ENCODE data around the gene FAM210B. TPM values are rescaled to one million over a fixed set of nuclear protein-coding genes. Genes with fewer than 3 reads are reported as not detected.
"Not testable (repeated sequence)": the region's sequence is repeated elsewhere in the genome, so short reads cannot be mapped to it uniquely, and the experiment has no call there.

FAM210B gene
- polyA plus RNA-seq, 4 donors: 18.1 to 44.6 (median 21.7) TPM

DNA sequence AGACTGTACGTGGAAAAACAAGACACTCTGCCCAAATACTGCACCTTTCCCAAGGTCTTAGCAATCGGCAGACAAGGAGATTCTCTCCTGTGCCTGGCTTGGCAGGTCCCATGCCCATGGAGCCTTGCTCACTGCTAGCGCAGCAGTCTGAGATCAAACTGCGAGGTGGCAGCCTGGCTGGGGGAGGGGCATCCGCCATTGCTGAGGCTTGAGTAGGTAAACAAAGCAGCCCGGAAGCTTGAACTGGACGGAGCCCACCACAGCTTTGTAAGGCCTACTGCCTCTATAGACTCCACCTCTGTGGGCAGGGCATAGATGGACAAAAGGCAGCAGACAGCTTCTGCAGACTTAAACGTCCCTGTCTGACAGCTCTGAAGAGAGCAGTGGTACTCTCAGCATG is 22.1 kb upstream of the FAM210B start:
- not testable (repeated sequence) for DNase-seq; H3K36me3 ChIP-seq (ENCODE audit: control insufficient read depth in 3 of 3, insufficient read depth in 2 of 3, low read depth in 1 of 3, low read length in 3 of 3); H3K9me3 ChIP-seq (ENCODE audit: control insufficient read depth in 2 of 2, insufficient read depth in 1 of 2, low read depth in 1 of 2, low read length in 1 of 2); FAIRE-seq; H3K4me3 ChIP-seq (ENCODE audit: low read depth in 1 of 3, low read length in 3 of 3); H3K4me1 ChIP-seq (ENCODE audit: control insufficient read depth in 3 of 3, insufficient read depth in 2 of 3, low read depth in 1 of 3, low read length in 2 of 3); H3K27me3 ChIP-seq (ENCODE audit: control insufficient read depth in 3 of 3, insufficient read depth in 3 of 3, low read length in 3 of 3); H3K27ac ChIP-seq (ENCODE audit: low read depth in 1 of 3, low read length in 2 of 3)
- WGBS, 3 donors: 69 to 74% (median 70%) methylated on average over 8 of the region's 8 CpGs

DNA sequence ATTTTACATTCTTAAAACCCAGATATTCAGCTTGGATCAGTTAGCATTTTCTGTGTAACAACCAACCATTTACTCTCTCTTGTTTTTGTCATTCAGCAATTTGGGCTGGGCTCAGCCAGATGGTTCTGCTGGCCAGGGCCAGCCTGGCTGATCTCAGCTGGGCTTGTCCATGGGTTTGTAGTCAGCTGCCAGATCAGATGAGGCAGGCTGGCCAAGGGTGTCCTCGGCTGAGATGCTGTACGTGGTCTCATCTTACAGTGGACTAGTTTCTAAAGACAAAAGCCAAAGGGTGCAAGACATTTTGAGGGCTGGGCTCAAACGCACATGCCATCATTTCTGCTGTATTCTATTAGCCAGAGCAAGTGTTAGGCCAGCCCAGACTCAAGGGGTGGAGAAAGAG is 16.0 kb upstream of the FAM210B start:
- Histone ChIP-seq H3K9me3 (ENCODE audit: control insufficient read depth in 2 of 2, insufficient read depth in 1 of 2, low read depth in 1 of 2, low read length in 1 of 2) (no peaks in the 10 kb centered on the region), H3K27me3 (ENCODE audit: control insufficient read depth in 3 of 3, insufficient read depth in 3 of 3, low read length in 3 of 3) (peaks cover 0 to 19% (median 17%) of the 10 kb centered on the region in 3 donors), H3K4me1 (ENCODE audit: control insufficient read depth in 3 of 3, insufficient read depth in 2 of 3, low read depth in 1 of 3, low read length in 2 of 3) (no peaks in the 10 kb centered on the region), H3K36me3 (ENCODE audit: control insufficient read depth in 3 of 3, insufficient read depth in 2 of 3, low read depth in 1 of 3, low read length in 3 of 3) (no peaks in the 10 kb centered on the region), H3K4me3 (ENCODE audit: low read depth in 1 of 3, low read length in 3 of 3) (no peak overlapping the region), H3K27ac (ENCODE audit: low read depth in 1 of 3, low read length in 2 of 3) (no peak overlapping the region)
- FAIRE-seq (no peak), DNase-seq (no peak)
- WGBS, 3 donors: 79 to 86% (median 82%) methylated on average over 3 of the region's 3 CpGs

DNA sequence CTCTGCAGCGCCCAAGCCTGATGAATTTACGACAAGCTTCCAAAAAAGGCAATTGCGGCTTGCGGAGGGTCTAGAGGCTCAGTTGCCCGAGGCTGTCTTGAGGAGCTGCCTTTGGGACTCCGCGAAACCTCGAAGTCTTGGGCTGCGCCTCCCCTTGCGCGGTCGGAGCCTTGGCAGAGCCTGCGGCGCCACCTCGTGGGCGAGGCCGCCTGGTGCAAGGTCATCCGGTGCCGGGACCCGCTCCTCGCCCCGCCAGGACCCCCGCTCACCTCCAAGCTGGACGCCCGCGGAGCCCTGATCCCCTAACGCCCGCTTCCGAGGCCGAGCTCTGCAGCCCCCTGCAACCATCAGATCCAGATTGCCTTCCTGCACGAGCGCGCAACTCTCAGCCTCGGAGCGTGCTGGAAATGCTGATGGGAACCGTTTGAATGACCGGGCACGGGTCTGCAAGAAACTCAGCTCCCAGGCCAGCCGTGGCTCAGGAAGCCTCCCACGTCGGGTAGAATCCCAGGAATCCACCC is 14.9 kb upstream of the FAM210B start:
- peak in 1 of 2 donors; percentile 48 for DNase-seq
- H3K9me3 ChIP-seq (ENCODE audit: control insufficient read depth in 2 of 2, insufficient read depth in 1 of 2, low read depth in 1 of 2, low read length in 1 of 2): no peaks in the 10 kb centered on the region
- no peaks in the 10 kb centered on the region for H3K36me3 ChIP-seq (ENCODE audit: control insufficient read depth in 3 of 3, insufficient read depth in 2 of 3, low read depth in 1 of 3, low read length in 3 of 3)
- no peaks in the 10 kb centered on the region for H3K4me1 ChIP-seq (ENCODE audit: control insufficient read depth in 3 of 3, insufficient read depth in 2 of 3, low read depth in 1 of 3, low read length in 2 of 3)
- no peak for FAIRE-seq
- no peak overlapping the region for H3K4me3 ChIP-seq (ENCODE audit: low read depth in 1 of 3, low read length in 3 of 3)
- peaks cover 0 to 19% (median 17%) of the 10 kb centered on the region in 3 donors for H3K27me3 ChIP-seq (ENCODE audit: control insufficient read depth in 3 of 3, insufficient read depth in 3 of 3, low read length in 3 of 3)
- no peak overlapping the region for H3K27ac ChIP-seq (ENCODE audit: low read depth in 1 of 3, low read length in 2 of 3)
- 3 to 12% (median 9%) methylated on average over 41 of the region's 41 CpGs for WGBS, 3 donors

DNA sequence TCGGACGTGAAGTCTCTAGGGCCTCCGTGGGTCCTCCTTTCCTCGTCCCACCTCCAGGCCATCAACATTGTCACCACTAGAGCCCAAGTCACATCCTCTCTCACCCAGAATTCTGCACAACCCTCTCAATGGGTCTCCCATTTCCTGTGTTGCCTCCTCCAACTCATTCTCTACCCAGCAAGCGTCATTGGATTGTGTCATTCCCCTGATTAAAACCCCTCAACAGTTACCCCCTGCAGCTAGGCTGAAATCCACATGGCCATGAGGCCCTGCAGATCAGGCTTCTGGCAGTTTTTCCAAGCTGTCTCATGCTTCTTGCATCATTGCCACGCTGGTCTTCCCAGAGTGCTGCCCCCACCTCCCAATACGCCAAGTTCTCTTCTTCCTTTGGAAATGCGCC is 12.9 kb upstream of the FAM210B start:
- H3K27me3 ChIP-seq (ENCODE audit: control insufficient read depth in 3 of 3, insufficient read depth in 3 of 3, low read length in 3 of 3): peaks cover 0 to 19% (median 17%) of the 10 kb centered on the region in 3 donors
- WGBS, 3 donors: 85 to 91% (median 88%) methylated on average over 8 of the region's 8 CpGs
- FAIRE-seq (no peak), DNase-seq (no peak)
- no peak overlapping the region for H3K27ac ChIP-seq (ENCODE audit: low read depth in 1 of 3, low read length in 2 of 3)
- H3K4me1 ChIP-seq (ENCODE audit: control insufficient read depth in 3 of 3, insufficient read depth in 2 of 3, low read depth in 1 of 3, low read length in 2 of 3): no peaks in the 10 kb centered on the region
- no peaks in the 10 kb centered on the region for H3K36me3 ChIP-seq (ENCODE audit: control insufficient read depth in 3 of 3, insufficient read depth in 2 of 3, low read depth in 1 of 3, low read length in 3 of 3)
- no peaks in the 10 kb centered on the region for H3K9me3 ChIP-seq (ENCODE audit: control insufficient read depth in 2 of 2, insufficient read depth in 1 of 2, low read depth in 1 of 2, low read length in 1 of 2)
- H3K4me3 ChIP-seq (ENCODE audit: low read depth in 1 of 3, low read length in 3 of 3): no peak overlapping the region

DNA sequence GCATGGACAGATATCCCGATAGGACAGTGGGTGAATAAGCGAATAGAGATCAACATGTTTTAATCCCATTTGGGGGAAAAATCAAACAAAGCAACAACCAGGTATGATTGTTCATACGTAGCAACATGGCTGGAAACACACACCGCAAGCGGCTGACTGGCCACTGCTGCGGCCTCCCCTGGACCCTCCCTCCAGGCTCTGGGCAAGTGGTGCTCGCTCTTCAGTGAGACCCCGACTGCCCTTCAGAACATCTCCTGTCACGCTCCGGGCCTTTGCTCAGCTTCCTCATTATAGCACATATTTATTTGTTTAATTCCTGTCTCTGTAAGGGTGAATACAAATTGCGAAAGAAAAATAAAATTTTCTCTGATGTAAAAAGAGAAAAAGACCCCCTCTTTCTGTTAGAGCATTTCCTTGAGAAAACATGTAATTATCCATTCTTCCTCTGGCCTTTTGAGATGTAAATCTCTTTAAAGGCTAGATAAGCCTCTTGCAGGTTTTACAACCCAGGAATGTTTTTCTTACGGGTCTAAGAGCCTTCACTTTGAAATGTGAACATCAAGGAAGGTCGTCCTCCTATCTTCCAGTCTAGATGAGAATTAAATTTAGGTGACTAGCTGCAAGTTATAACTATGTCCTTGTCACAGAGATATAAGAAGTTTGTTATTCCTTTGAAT is 11.0 kb upstream of the FAM210B start:
- H3K9me3 ChIP-seq (ENCODE audit: control insufficient read depth in 2 of 2, insufficient read depth in 1 of 2, low read depth in 1 of 2, low read length in 1 of 2): no peaks in the 10 kb centered on the region
- no peaks in the 10 kb centered on the region for H3K4me1 ChIP-seq (ENCODE audit: control insufficient read depth in 3 of 3, insufficient read depth in 2 of 3, low read depth in 1 of 3, low read length in 2 of 3)
- no peak overlapping the region for H3K4me3 ChIP-seq (ENCODE audit: low read depth in 1 of 3, low read length in 3 of 3)
- 39 to 56% (median 55%) methylated on average over 13 of the region's 13 CpGs for WGBS, 3 donors
- no peak overlapping the region for H3K27ac ChIP-seq (ENCODE audit: low read depth in 1 of 3, low read length in 2 of 3)
- peaks cover 0 to 17% (median 13%) of the 10 kb centered on the region in 3 donors for H3K27me3 ChIP-seq (ENCODE audit: control insufficient read depth in 3 of 3, insufficient read depth in 3 of 3, low read length in 3 of 3)
- DNase-seq (no peak), FAIRE-seq (no peak)
- H3K36me3 ChIP-seq (ENCODE audit: control insufficient read depth in 3 of 3, insufficient read depth in 2 of 3, low read depth in 1 of 3, low read length in 3 of 3): no peaks in the 10 kb centered on the region

DNA sequence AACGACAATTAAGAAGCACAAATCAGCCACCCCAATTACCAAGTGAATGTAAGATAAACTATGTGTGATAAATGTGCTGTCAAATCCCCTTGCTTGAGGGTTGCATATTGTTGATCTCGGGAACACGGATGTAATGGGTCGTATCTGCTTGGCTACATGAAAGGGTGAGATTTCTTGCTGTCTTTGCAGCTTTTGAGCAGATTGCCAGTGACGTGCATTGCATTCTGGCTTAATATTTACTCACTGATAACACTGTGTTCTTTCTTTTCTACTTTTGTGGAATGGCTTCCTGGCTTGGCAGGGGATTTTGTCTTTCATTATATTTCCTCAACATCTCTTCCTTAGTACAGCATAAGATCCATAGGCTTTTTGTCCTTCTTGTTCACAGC is 10.5 kb upstream of the FAM210B start:
- Histone ChIP-seq H3K27ac (ENCODE audit: low read depth in 1 of 3, low read length in 2 of 3) (peak overlapping the region in 1 of 3 donors; percentile 15), H3K9me3 (ENCODE audit: control insufficient read depth in 2 of 2, insufficient read depth in 1 of 2, low read depth in 1 of 2, low read length in 1 of 2) (no peaks in the 10 kb centered on the region), H3K27me3 (ENCODE audit: control insufficient read depth in 3 of 3, insufficient read depth in 3 of 3, low read length in 3 of 3) (peaks cover 0 to 12% (median 8%) of the 10 kb centered on the region in 3 donors), H3K4me3 (ENCODE audit: low read depth in 1 of 3, low read length in 3 of 3) (no peak overlapping the region), H3K36me3 (ENCODE audit: control insufficient read depth in 3 of 3, insufficient read depth in 2 of 3, low read depth in 1 of 3, low read length in 3 of 3) (no peaks in the 10 kb centered on the region), H3K4me1 (ENCODE audit: control insufficient read depth in 3 of 3, insufficient read depth in 2 of 3, low read depth in 1 of 3, low read length in 2 of 3) (no peaks in the 10 kb centered on the region)
- no peak for FAIRE-seq
- DNase-seq: peak; percentile 13 to 63
- 1 to 12% (median 12%) methylated on average over 5 of the region's 5 CpGs for WGBS, 3 donors

DNA sequence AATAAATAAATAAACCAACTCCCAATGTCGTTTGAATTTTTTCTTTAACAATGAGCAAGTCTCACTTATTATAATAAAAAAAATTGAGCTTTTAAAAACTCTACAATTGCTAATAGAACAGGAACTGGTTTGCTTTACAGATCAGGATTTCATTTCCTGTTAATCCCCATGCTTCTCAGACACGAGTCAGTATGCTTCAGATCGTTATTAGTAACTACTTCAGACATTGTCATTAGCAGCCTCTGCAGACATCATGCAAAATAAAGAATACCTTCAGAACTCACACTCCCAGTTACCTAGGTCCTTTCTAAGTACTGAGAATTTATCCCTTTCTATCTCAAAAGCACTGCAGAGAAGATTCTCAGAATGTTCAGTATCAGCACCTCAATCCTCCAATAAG is 10.0 kb upstream of the FAM210B start:
- DNase-seq (no peak), FAIRE-seq (no peak)
- 4 to 8% (median 8%) methylated on average over 3 of the region's 3 CpGs for WGBS, 3 donors
- Histone ChIP-seq H3K27ac (ENCODE audit: low read depth in 1 of 3, low read length in 2 of 3) (peak overlapping the region in 1 of 3 donors; percentile 15), H3K36me3 (ENCODE audit: control insufficient read depth in 3 of 3, insufficient read depth in 2 of 3, low read depth in 1 of 3, low read length in 3 of 3) (no peaks in the 10 kb centered on the region), H3K9me3 (ENCODE audit: control insufficient read depth in 2 of 2, insufficient read depth in 1 of 2, low read depth in 1 of 2, low read length in 1 of 2) (no peaks in the 10 kb centered on the region), H3K27me3 (ENCODE audit: control insufficient read depth in 3 of 3, insufficient read depth in 3 of 3, low read length in 3 of 3) (peaks cover 0 to 8% (median 8%) of the 10 kb centered on the region in 3 donors), H3K4me3 (ENCODE audit: low read depth in 1 of 3, low read length in 3 of 3) (no peak overlapping the region), H3K4me1 (ENCODE audit: control insufficient read depth in 3 of 3, insufficient read depth in 2 of 3, low read depth in 1 of 3, low read length in 2 of 3) (no peaks in the 10 kb centered on the region)

DNA sequence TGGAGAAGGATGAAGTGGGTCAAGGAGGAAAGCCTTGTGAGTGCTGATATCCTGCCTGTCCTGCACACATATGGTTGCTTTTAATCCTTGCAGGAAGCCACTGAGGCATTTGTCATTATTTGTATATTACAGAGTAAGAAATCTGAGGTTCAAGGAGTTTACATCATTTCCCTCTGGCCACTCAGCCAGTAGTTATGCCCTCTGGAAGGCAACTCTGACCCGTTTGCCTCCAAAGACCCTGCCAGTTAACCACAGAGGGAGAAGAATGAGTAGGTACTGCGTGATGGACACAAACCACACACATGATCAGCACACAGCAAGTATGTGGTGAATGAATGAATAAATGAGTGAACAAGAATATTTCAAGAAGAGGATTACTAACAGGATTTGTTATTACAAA is 7.9 kb upstream of the FAM210B start:
- Histone ChIP-seq H3K9me3 (ENCODE audit: control insufficient read depth in 2 of 2, insufficient read depth in 1 of 2, low read depth in 1 of 2, low read length in 1 of 2) (no peaks in the 10 kb centered on the region), H3K27me3 (ENCODE audit: control insufficient read depth in 3 of 3, insufficient read depth in 3 of 3, low read length in 3 of 3) (peaks cover 0 to 3% (median 0%) of the 10 kb centered on the region in 3 donors), H3K36me3 (ENCODE audit: control insufficient read depth in 3 of 3, insufficient read depth in 2 of 3, low read depth in 1 of 3, low read length in 3 of 3) (no peaks in the 10 kb centered on the region), H3K4me1 (ENCODE audit: control insufficient read depth in 3 of 3, insufficient read depth in 2 of 3, low read depth in 1 of 3, low read length in 2 of 3) (no peaks in the 10 kb centered on the region), H3K27ac (ENCODE audit: low read depth in 1 of 3, low read length in 2 of 3) (no peak overlapping the region), H3K4me3 (ENCODE audit: low read depth in 1 of 3, low read length in 3 of 3) (no peak overlapping the region)
- WGBS, 3 donors: 64 to 84% (median 65%) methylated on average over 2 of the region's 2 CpGs
- DNase-seq (no peak), FAIRE-seq (no peak)
